LNCaP clone FGC (cell line): ENCODE results near the gene OXCT1.

Source experiments
- DNase-seq: peaks from one replicate; pipeline ENCODE4 v3.0.0-alpha.2; 2011; ENCODE audit warnings: low read depth
- H3K4me3 ChIP-seq: 2 replicates; pipeline ENCODE4 v1.5.1; 2011; ENCODE audit warnings: mild to moderate bottlenecking, low read depth, low read length, control low read depth
- CTCF ChIP-seq: IDR thresholded peaks from 2 replicates; pipeline ENCODE4 v1.5.1; 2012; ENCODE audit warnings: mild to moderate bottlenecking; ENCODE audit not compliant: control insufficient read depth, insufficient read depth; ENCODE audit errors: extremely low read depth

The OXCT1 gene

GRCh38 chr5:41682641-41683040 is 187.6 kb downstream of the OXCT1 start:
- no peak overlapping the region for H3K4me3 ChIP-seq
- no peak for DNase-seq
- no peak for TF ChIP-seq CTCF

GRCh38 chr5:41681840-41682239 is 188.4 kb downstream of the OXCT1 start:
- TF ChIP-seq CTCF = no peak
- no peak for DNase-seq
- H3K4me3 ChIP-seq = no peak overlapping the region
